Sigmoid colon (tissue), 7 donors: ENCODE results near the gene GUCY1B1. TPM values are rescaled to one million over a fixed set of nuclear protein-coding genes. Genes with fewer than 3 reads are reported as not detected.

Experiments used
- DNase-seq: peaks from one replicate; pipeline ENCODE4 v3.0.0-alpha.2; 2019
- H3K27ac ChIP-seq, 4 donors: fragments of 200-600 bp; sonication (generic); one replicate each; pipeline ENCODE4 v1.5.1; 2016 to 2019; ENCODE audit warnings: mild to moderate bottlenecking in 1 of 4
- H3K27me3 ChIP-seq, 3 donors: fragments of 200-600 bp; sonication (generic); one replicate each; pipeline ENCODE4 v1.5.1; 2019; ENCODE audit warnings: mild to moderate bottlenecking in 1 of 3
- H3K36me3 ChIP-seq, 4 donors: fragments of 200-600 bp; sonication (generic); one replicate each; pipeline ENCODE4 v1.5.1; 2016 to 2019
- H3K4me1 ChIP-seq, 4 donors: fragments of 200-600 bp; sonication (generic); one replicate each; pipeline ENCODE4 v1.5.1; 2017 to 2019
- H3K4me3 ChIP-seq, 4 donors: fragments of 200-600 bp; sonication (generic); one replicate each; pipeline ENCODE4 v1.5.1; 2017 to 2019; ENCODE audit warnings: mild to moderate bottlenecking in 2 of 4, moderate library complexity in 1 of 4
- H3K9me3 ChIP-seq, 4 donors: fragments of 200-600 bp in 3 of 4; sonication (generic) in 3 of 4; one replicate each; pipeline versions ENCODE4 v1.5.1 to v1.6.1; 2013 to 2019
- CTCF ChIP-seq, 4 experiments: fragments of 450-650 bp in 3 of 4; fragments of 200-600 bp in 1 of 4; IDR thresholded peaks; one replicate each; pipeline ENCODE4 v1.5.1; 2016 to 2019; ENCODE audit warnings: antibody characterized with exemption in 4 of 4, mild to moderate bottlenecking in 3 of 4, moderate library complexity in 2 of 4
- EP300 ChIP-seq, 4 donors: sonication (generic); formaldehyde crosslinking; IDR thresholded peaks; one replicate each; pipeline ENCODE4 v1.6.1; 2017; ENCODE audit warnings: antibody characterized with exemption in 4 of 4
- POLR2A ChIP-seq, 2 donors: fragments of 450-650 bp; IDR thresholded peaks; one replicate each; pipeline ENCODE4 v1.6.1; 2016; ENCODE audit warnings: antibody characterized with exemption in 2 of 2, mild to moderate bottlenecking in 2 of 2, moderate library complexity in 2 of 2
- POLR2AphosphoS5 ChIP-seq, 4 donors: sonication (generic); formaldehyde crosslinking; IDR thresholded peaks; one replicate each; pipeline ENCODE4 v1.6.1; 2017; ENCODE audit warnings: antibody characterized with exemption in 4 of 4
- WGBS, 2 donors: extraction: QIAGEN DNeasy Blood & Tissue Kit; methylation state at CpG; one replicate each; pipeline ENCODE4 v1.1.7; 2013; 5-methylcytosine and 5-hydroxymethylcytosine counted together
- intact Hi-C: fragments of 100-400 bp; cut with DNase I; formaldehyde crosslinking; loops from one replicate; pipeline ENCODE4 v1.15.1; 2023
- polyA plus RNA-seq, 3 donors: library from polyadenylated mRNA; stranded (reverse); fragments of 200-250 nt; gene quantifications; one replicate each; pipeline ENCODE4 v1.2.3, GENCODE V29; 2013
- total RNA-seq, 4 donors: library from RNA; depleted of rRNA; stranded (reverse); fragments of >200 nt; gene quantifications; one replicate each; pipeline ENCODE4 v1.1.0, GENCODE V29; 2016
- donor health status: healthy with polysubstance abuse.
- donor health status: Bipolar disorder and iron deficiency.
- donor health status: healthy.

GUCY1B1 gene
- total and polyA plus RNA-seq, 7 donors: 0.92 to 115 (median 45.1) TPM

GRCh38 chr4:155811083-155811482 is 52.3 kb downstream of the GUCY1B1 start:
- Histone ChIP-seq H3K4me3 (no peak overlapping the region), H3K27me3 (no peaks in the 10 kb centered on the region), H3K9me3 (no peaks in the 10 kb centered on the region), H3K36me3 (no peaks in the 10 kb centered on the region), H3K27ac (no peak overlapping the region), H3K4me1 (peaks cover 0 to 23% (median 14%) of the 10 kb centered on the region in 4 donors)
- no peak for TF ChIP-seq POLR2AphosphoS5 (IDR thresholded peaks at IDR 0.05)
- TF ChIP-seq POLR2A (IDR thresholded peaks at IDR 0.05): no peak
- no peak for TF ChIP-seq EP300 (IDR thresholded peaks at IDR 0.05)
- TF ChIP-seq CTCF (IDR thresholded peaks at IDR 0.05): no peak
- WGBS, 2 donors: 83 to 90% methylated on average over 2 of the region's 2 CpGs
- no peak for DNase-seq
- intact Hi-C loops: no loop called here

GRCh38 chr4:155818639-155819038 is 59.8 kb downstream of the GUCY1B1 start:
- DNase-seq: no peak
- TF ChIP-seq POLR2A (IDR thresholded peaks at IDR 0.05) (no peak), CTCF (IDR thresholded peaks at IDR 0.05) (no peak)
- no peaks in the 10 kb centered on the region for H3K36me3 ChIP-seq
- H3K9me3 ChIP-seq: no peaks in the 10 kb centered on the region
- no peak overlapping the region for H3K4me3 ChIP-seq
- 89 to 94% methylated on average over 2 of the region's 2 CpGs for WGBS, 2 donors
- H3K4me1 ChIP-seq: no peaks in the 10 kb centered on the region
- intact Hi-C loops: no loop called here
- H3K27me3 ChIP-seq: no peaks in the 10 kb centered on the region
- H3K27ac ChIP-seq: no peak overlapping the region

- Histone ChIP-seq H3K4me3 (no peak overlapping the region), H3K9me3 (no peaks in the 10 kb centered on the region), H3K4me1 (no peaks in the 10 kb centered on the region), H3K36me3 (no peaks in the 10 kb centered on the region), H3K27ac (no peak overlapping the region), H3K27me3 (no peaks in the 10 kb centered on the region)
- intact Hi-C loops: no loop called here
- DNase-seq: no peak
- TF ChIP-seq POLR2AphosphoS5 (IDR thresholded peaks at IDR 0.05) (no peak), EP300 (IDR thresholded peaks at IDR 0.05) (no peak), CTCF (IDR thresholded peaks at IDR 0.05) (no peak), POLR2A (IDR thresholded peaks at IDR 0.05) (no peak)
- WGBS, 2 donors: 72 to 79% methylated on average over 1 of the region's 1 CpG
These were observed 60.2 kb downstream of the GUCY1B1 start for GRCh38 chr4:155819066-155819465.

GRCh38 chr4:155820887-155821518 is 62.2 kb downstream of the GUCY1B1 start:
- 78 to 88% methylated on average over 4 of the region's 4 CpGs for WGBS, 2 donors
- no peak for DNase-seq
- Histone ChIP-seq H3K9me3 (no peaks in the 10 kb centered on the region), H3K27me3 (no peaks in the 10 kb centered on the region), H3K4me3 (no peak overlapping the region), H3K4me1 (no peaks in the 10 kb centered on the region), H3K27ac (no peak overlapping the region), H3K36me3 (no peaks in the 10 kb centered on the region)
- intact Hi-C loops: no loop called here
- TF ChIP-seq EP300 (IDR thresholded peaks at IDR 0.05): no peak
- TF ChIP-seq CTCF (IDR thresholded peaks at IDR 0.05): no peak
- no peak for TF ChIP-seq POLR2A (IDR thresholded peaks at IDR 0.05)
- TF ChIP-seq POLR2AphosphoS5 (IDR thresholded peaks at IDR 0.05): no peak

- 51 to 75% methylated on average over 3 of the region's 3 CpGs for WGBS, 2 donors
- intact Hi-C loops: no loop called here
- H3K27ac ChIP-seq: no peak overlapping the region
- H3K9me3 ChIP-seq: no peaks in the 10 kb centered on the region
- DNase-seq: no peak
- H3K27me3 ChIP-seq: no peaks in the 10 kb centered on the region
- H3K4me1 ChIP-seq: no peaks in the 10 kb centered on the region
- H3K4me3 ChIP-seq: no peak overlapping the region
- H3K36me3 ChIP-seq: no peaks in the 10 kb centered on the region
- TF ChIP-seq POLR2A (IDR thresholded peaks at IDR 0.05) (no peak), EP300 (IDR thresholded peaks at IDR 0.05) (no peak), CTCF (IDR thresholded peaks at IDR 0.05) (no peak), POLR2AphosphoS5 (IDR thresholded peaks at IDR 0.05) (no peak)
These were observed 63.8 kb downstream of the GUCY1B1 start for GRCh38 chr4:155822572-155822971.
